T-helper 2 cell treated with Interferon-gamma antibody and Interleukin-4, amounts not matched to agents 5 μg/mL and 100 μg/mL, for 36 hours (primary cell): ENCODE data around the gene FRS2.

ENCODE experiments used
- DNase-seq: peaks from one replicate; pipeline ENCODE4 v3.0.0; 2021; ENCODE audit warnings: low spot score
- H3K27ac Mint-ChIP-seq: one replicate; pipeline ENCODE4 v1.8.0; 2021; ENCODE audit warnings: mild to moderate bottlenecking, mixed read lengths
- H3K27me3 Mint-ChIP-seq: one replicate; pipeline ENCODE4 v1.8.0; 2021; ENCODE audit warnings: low read depth, mixed read lengths
- H3K36me3 Mint-ChIP-seq: one replicate; pipeline ENCODE4 v1.8.0; 2021; ENCODE audit warnings: low read depth, mixed read lengths
- H3K4me1 Mint-ChIP-seq: one replicate; pipeline ENCODE4 v1.8.0; 2021; ENCODE audit warnings: low read depth, mixed read lengths
- H3K4me3 Mint-ChIP-seq: one replicate; pipeline ENCODE4 v1.8.0; 2022; ENCODE audit warnings: mild to moderate bottlenecking, moderate library complexity, mixed read lengths
- H3K9me3 Mint-ChIP-seq: one replicate; pipeline ENCODE4 v1.8.0; 2021; ENCODE audit warnings: mixed read lengths

Gene FRS2, protein sequence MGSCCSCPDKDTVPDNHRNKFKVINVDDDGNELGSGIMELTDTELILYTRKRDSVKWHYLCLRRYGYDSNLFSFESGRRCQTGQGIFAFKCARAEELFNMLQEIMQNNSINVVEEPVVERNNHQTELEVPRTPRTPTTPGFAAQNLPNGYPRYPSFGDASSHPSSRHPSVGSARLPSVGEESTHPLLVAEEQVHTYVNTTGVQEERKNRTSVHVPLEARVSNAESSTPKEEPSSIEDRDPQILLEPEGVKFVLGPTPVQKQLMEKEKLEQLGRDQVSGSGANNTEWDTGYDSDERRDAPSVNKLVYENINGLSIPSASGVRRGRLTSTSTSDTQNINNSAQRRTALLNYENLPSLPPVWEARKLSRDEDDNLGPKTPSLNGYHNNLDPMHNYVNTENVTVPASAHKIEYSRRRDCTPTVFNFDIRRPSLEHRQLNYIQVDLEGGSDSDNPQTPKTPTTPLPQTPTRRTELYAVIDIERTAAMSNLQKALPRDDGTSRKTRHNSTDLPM

GRCh38 chr12:69470189-69471075 lies at the start of gene FRS2:
TSS of gene FRS2 (plus strand) at chr12:69470388. CDS start at chr12:69569031, 98,643 bp downstream.
- DNase-seq: peak; percentile 86
- Mint-ChIP-seq H3K9me3 (no peaks in the 10 kb centered on the region), H3K27me3 (no peaks in the 10 kb centered on the region), H3K4me3 (peak within 1 kb of the TSS; percentile 95), H3K36me3 (peaks cover 11% of the 10 kb centered on the region), H3K4me1 (peaks cover 36% of the 10 kb centered on the region), H3K27ac (peak within 1 kb of the TSS; percentile 93)

DNA sequence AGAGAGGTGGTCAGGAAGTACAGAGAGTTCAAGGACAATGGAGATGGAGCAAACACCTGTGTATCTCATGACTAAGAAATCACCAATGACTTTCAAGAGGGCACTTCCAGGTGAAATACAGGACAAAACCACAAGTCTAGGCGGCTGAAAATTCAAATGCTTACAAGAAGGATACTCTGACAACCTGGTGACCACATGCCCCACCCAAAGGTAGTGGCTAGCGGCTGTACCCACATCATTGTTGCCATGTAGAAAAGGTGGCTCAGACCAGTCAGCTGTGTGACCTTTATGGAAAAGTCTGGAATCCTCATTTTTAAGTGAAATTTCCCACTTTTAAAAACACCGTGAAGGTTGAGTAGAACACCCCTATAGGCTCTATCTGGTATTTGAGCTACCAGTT lies 48.6 kb upstream of the FRS2 start:
- H3K9me3 Mint-ChIP-seq: no peaks in the 10 kb centered on the region
- peaks cover 5% of the 10 kb centered on the region for H3K4me1 Mint-ChIP-seq
- no peak overlapping the region for H3K4me3 Mint-ChIP-seq
- no peaks in the 10 kb centered on the region for H3K27me3 Mint-ChIP-seq
- H3K36me3 Mint-ChIP-seq: no peaks in the 10 kb centered on the region
- no peak for DNase-seq
- H3K27ac Mint-ChIP-seq: no peak overlapping the region

- no peaks in the 10 kb centered on the region for H3K36me3 Mint-ChIP-seq
- peaks cover 5% of the 10 kb centered on the region for H3K4me1 Mint-ChIP-seq
- H3K9me3 Mint-ChIP-seq: no peaks in the 10 kb centered on the region
- DNase-seq: no peak
- H3K4me3 Mint-ChIP-seq: no peak overlapping the region
- H3K27me3 Mint-ChIP-seq: no peaks in the 10 kb centered on the region
- H3K27ac Mint-ChIP-seq: no peak overlapping the region
Observed at GRCh38 chr12:69423037-69423905, 46.9 kb upstream of the FRS2 start.

DNA sequence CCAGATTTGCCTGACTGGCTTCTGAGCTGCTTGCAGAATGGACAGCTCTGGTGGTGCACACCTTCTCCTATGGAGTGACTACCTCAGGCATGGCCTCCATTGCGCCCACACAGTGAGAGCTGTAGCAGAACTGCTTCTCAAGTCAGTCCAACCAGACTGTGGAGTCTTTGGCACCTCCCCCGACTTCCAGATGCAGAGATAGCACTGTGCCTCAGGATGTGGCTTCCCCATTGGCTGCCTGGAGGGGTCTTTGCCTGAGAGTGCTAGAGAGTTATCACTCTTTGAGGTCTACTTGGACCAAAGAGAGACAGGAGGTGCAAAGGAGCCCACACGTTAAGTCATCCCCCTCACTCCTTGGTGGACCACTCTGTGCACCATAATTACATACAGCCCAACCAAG lies 44.8 kb upstream of the FRS2 start:
- no peaks in the 10 kb centered on the region for H3K36me3 Mint-ChIP-seq
- H3K27me3 Mint-ChIP-seq: no peaks in the 10 kb centered on the region
- no peak for DNase-seq
- peaks cover 5% of the 10 kb centered on the region for H3K4me1 Mint-ChIP-seq
- no peaks in the 10 kb centered on the region for H3K9me3 Mint-ChIP-seq
- H3K4me3 Mint-ChIP-seq: no peak overlapping the region
- H3K27ac Mint-ChIP-seq: no peak overlapping the region

GRCh38 chr12:69428351-69429073 lies 41.7 kb upstream of the FRS2 start:
- no peaks in the 10 kb centered on the region for H3K9me3 Mint-ChIP-seq
- H3K27ac Mint-ChIP-seq: no peak overlapping the region
- no peak for DNase-seq
- no peaks in the 10 kb centered on the region for H3K27me3 Mint-ChIP-seq
- no peak overlapping the region for H3K4me3 Mint-ChIP-seq
- no peaks in the 10 kb centered on the region for H3K36me3 Mint-ChIP-seq
- peaks cover 5% of the 10 kb centered on the region for H3K4me1 Mint-ChIP-seq

- no peaks in the 10 kb centered on the region for H3K36me3 Mint-ChIP-seq
- no peak overlapping the region for H3K4me3 Mint-ChIP-seq
- no peak for DNase-seq
- peaks cover 8% of the 10 kb centered on the region for H3K27me3 Mint-ChIP-seq
- H3K4me1 Mint-ChIP-seq: no peaks in the 10 kb centered on the region
- no peaks in the 10 kb centered on the region for H3K9me3 Mint-ChIP-seq
- no peak overlapping the region for H3K27ac Mint-ChIP-seq
Observed at GRCh38 chr12:69430942-69431590, 39.1 kb upstream of the FRS2 start.

DNA sequence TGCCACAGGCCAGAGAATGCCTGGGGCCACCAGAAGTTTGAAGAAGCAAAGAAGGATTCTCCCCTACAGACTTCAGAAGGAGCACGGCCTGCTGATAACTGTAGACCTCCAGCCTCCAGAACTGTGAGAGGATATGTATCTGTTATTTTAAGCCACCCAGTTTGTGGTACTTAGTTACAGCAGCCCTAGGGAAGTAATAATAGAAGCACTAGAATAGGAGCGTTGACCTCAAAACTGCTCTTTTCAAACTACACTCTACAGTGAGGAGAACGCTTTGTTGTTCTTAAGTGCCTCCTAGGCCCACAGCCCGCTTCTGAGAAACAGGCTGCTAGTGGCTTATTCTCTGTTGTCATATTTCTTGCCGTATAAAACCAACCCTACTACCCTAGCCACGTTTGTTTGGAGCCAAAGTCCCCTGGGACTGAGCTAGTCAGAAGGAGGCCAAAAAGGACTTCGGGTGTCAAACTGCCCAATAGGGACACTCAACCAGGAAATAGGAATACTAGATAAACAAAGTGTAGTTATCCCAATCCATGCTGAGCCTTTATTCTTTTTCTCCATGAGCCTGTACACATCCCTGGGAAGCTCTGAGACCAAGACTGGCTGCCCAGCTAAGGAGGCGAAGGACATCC lies 38.5 kb upstream of the FRS2 start:
- Mint-ChIP-seq H3K4me1 (no peaks in the 10 kb centered on the region), H3K9me3 (no peaks in the 10 kb centered on the region), H3K27ac (no peak overlapping the region), H3K36me3 (no peaks in the 10 kb centered on the region), H3K4me3 (no peak overlapping the region), H3K27me3 (peaks cover 8% of the 10 kb centered on the region)
- DNase-seq: no peak

DNA sequence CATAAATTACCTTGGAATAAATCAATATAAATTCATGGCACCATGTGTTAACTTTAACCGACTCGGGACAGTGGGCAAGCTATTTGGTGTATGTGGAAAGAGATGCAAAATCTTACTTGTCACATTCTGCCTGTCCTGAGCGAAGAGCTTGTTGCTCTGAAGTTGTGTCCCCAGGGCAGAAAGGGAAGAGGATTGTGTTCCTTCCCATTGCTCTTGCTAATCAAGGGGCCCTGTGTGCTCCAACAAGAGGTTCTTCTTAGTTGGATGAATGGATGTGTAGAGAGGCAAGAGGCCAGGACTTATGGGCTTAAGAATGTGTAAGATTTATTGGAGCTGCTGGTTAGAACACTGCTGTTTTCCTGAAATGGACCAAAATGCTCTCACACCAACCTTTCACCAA lies 36.5 kb upstream of the FRS2 start:
- H3K4me3 Mint-ChIP-seq: no peak overlapping the region
- no peak for DNase-seq
- H3K27ac Mint-ChIP-seq: no peak overlapping the region
- peaks cover 8% of the 10 kb centered on the region for H3K27me3 Mint-ChIP-seq
- H3K9me3 Mint-ChIP-seq: no peaks in the 10 kb centered on the region
- no peaks in the 10 kb centered on the region for H3K4me1 Mint-ChIP-seq
- H3K36me3 Mint-ChIP-seq: no peaks in the 10 kb centered on the region

DNA sequence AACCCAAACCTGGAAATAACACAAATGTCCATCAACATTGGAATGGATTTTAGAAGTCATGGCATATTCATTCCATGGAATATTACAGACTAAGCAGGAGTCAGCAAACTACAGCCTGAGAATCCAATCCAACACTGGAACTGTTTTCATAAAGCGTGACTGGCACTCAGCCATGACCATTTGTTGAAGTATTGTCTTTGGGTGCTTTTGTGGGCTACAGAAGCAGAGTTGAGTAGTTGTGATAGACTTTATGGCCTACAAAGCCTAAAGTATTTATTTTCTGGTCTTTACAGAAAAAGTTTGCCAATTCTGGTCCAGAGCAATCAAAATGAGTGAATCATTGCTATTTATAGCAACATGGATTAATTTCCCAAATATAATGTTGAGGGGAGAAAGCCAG lies 34.5 kb upstream of the FRS2 start:
- Mint-ChIP-seq H3K9me3 (no peaks in the 10 kb centered on the region), H3K4me3 (no peak overlapping the region)

DNA sequence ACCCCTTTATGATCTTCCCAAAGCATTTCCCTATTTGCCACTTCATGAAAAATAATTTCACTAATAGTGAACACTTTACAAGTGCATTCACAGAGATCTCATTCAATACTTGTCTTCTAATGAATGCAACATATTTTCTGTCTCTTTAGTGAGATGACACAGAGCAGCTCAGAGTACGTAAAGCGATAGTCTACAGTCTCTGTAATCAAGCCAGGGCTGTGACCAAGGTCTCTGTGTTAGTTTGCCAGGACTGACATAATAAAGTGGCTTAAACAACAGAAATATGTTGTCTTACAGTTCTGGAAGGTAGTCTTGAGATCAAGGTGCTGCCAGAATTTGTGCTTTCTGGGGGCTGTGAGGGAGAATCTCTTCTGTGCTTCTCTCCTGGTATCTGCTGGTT lies 33.1 kb upstream of the FRS2 start:
- no peaks in the 10 kb centered on the region for H3K36me3 Mint-ChIP-seq
- no peak overlapping the region for H3K4me3 Mint-ChIP-seq
- H3K27ac Mint-ChIP-seq: no peak overlapping the region
- H3K9me3 Mint-ChIP-seq: no peaks in the 10 kb centered on the region
- no peaks in the 10 kb centered on the region for H3K4me1 Mint-ChIP-seq
- no peak for DNase-seq
- peaks cover 8% of the 10 kb centered on the region for H3K27me3 Mint-ChIP-seq

More for the DNA sequence above, 34.5 kb upstream of the FRS2 start:
- Mint-ChIP-seq H3K4me1 (no peaks in the 10 kb centered on the region), H3K36me3 (no peaks in the 10 kb centered on the region), H3K27me3 (peaks cover 8% of the 10 kb centered on the region), H3K27ac (no peak overlapping the region)
- DNase-seq: no peak

GRCh38 chr12:69438539-69438938 lies 31.6 kb upstream of the FRS2 start:
- Mint-ChIP-seq H3K4me1 (no peaks in the 10 kb centered on the region), H3K27me3 (peaks cover 10% of the 10 kb centered on the region), H3K27ac (no peak overlapping the region), H3K36me3 (no peaks in the 10 kb centered on the region), H3K9me3 (no peaks in the 10 kb centered on the region), H3K4me3 (no peak overlapping the region)
- no peak for DNase-seq

- Mint-ChIP-seq H3K27ac (no peak overlapping the region), H3K9me3 (no peaks in the 10 kb centered on the region), H3K4me1 (no peaks in the 10 kb centered on the region), H3K27me3 (peaks cover 5% of the 10 kb centered on the region), H3K4me3 (no peak overlapping the region), H3K36me3 (no peaks in the 10 kb centered on the region)
- DNase-seq: no peak
Observed at GRCh38 chr12:69440016-69440415, 30.2 kb upstream of the FRS2 start.
